ENCODE measurements around the gene TSKS. TPM values are rescaled to one million over a fixed set of nuclear protein-coding genes. Genes with fewer than 3 reads are reported as not detected.
A peak's percentile ranks its signal among the peaks of the same experiment; 100 is the strongest.

The TSKS gene
- total RNA-seq, 1 experiment from 2014 or later: 0.28 TPM

DNA sequence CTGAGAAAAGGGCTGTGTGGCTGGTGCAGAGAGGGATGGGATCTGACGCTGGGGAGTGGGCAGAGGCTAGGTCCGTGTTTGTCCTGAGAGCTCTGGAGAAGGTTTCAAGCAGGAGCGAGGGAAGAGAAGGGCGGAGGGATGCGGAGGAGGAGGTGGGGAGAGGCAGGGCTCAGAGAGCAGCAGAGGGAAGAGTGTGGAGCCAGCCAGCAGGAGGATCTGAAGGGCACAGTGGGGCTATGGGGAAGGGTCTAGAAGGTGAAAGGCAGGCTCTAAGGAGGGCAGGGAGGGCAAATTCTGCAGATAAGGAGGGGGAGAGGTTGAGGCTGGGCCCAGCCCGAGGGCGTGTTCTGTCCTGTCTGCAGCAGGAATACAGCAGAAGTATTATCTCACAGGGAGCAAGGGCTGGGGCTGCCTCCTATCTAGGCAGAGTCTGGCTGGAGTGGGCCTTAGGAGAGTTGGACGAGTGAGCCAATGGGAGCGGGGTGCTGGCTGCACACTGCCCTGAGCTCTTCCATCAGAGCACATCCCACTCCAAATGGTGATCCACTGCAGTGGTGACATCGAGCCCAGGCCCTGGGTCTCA is 9.8 kb upstream of the TSKS start:
- Histone ChIP-seq H3K18ac (ENCODE audit: insufficient read length, low read depth, low read length) (no peak overlapping the region), H3K4me1 (ENCODE audit: insufficient read depth, low read length) (no peaks in the 10 kb centered on the region), H2BK120ac (ENCODE audit: low read depth, low read length, poor library complexity, severe bottlenecking) (no peak overlapping the region), H2AK5ac (ENCODE audit: insufficient read length, low read length) (no peak overlapping the region), H3K27ac (ENCODE audit: insufficient read length, low read depth, low read length) (no peak overlapping the region), H4K5ac (ENCODE audit: insufficient read length, low read depth, low read length) (no peak overlapping the region), H3K27me3 (ENCODE audit: insufficient read depth, low read length) (no peaks in the 10 kb centered on the region), H4K8ac (replicated peaks; ENCODE audit: insufficient read length, low read depth, low read length) (no peak overlapping the region), H3K4me2 (ENCODE audit: insufficient read depth, insufficient read length, low read length) (no peak overlapping the region), H4K20me1 (ENCODE audit: control insufficient read depth, insufficient read depth, insufficient read length) (no peaks in the 10 kb centered on the region), H2BK5ac (ENCODE audit: insufficient read length, low read length) (no peak overlapping the region), H2AFZ (ENCODE audit: low read length) (no peak overlapping the region), H3K23ac (ENCODE audit: insufficient read length, low read depth, low read length) (no peak overlapping the region), H3K9ac (ENCODE audit: extremely low read depth, insufficient read length, low read length) (no peak overlapping the region), H3K56ac (ENCODE audit: insufficient read length, low read depth, low read length) (no peak overlapping the region), H3K9me3 (ENCODE audit: control insufficient read depth, low read depth, low read length) (no peaks in the 10 kb centered on the region), H3K14ac (ENCODE audit: insufficient read depth, low read length) (no peak overlapping the region), H3K4ac (ENCODE audit: low read depth, low read length) (no peak overlapping the region), H3K23me2 (ENCODE audit: insufficient read length, low read depth, low read length, poor library complexity, severe bottlenecking) (no peaks in the 10 kb centered on the region), H2BK12ac (ENCODE audit: insufficient read length, low read depth, low read length) (no peak overlapping the region), H2BK20ac (ENCODE audit: low read depth, low read length, poor library complexity, severe bottlenecking) (no peak overlapping the region), H3K79me2 (ENCODE audit: insufficient read depth, low read length) (peaks cover 6% of the 10 kb centered on the region; the same call in 1 of the 2 replicates), H3K79me1 (ENCODE audit: insufficient read depth, low read depth, low read length, poor library complexity, severe bottlenecking) (peaks cover 12% of the 10 kb centered on the region), H4K91ac (ENCODE audit: insufficient read length, low read depth, low read length) (no peak overlapping the region), H3T11ph (ENCODE audit: low read length) (no peak overlapping the region), H2BK15ac (ENCODE audit: low read depth, low read length) (no peak overlapping the region)
- Mint-ChIP-seq H3K27ac (peak overlapping the region; percentile 73 to 92 (median 92); a peak in 6 of 7 replicates), H3K36me3 (ENCODE audit: insufficient read depth in 1 of 3, low read depth in 3 of 3) (peaks cover 2 to 15% (median 13%) of the 10 kb centered on the region in 3 experiments), H3K4me3 (no peak overlapping the region), H3K9me3 (no peaks in the 10 kb centered on the region), H3K4me1 (peaks cover 9 to 11% of the 10 kb centered on the region in 2 experiments), H3K27me3 (ENCODE audit: low read depth) (no peaks in the 10 kb centered on the region)
- TF ChIP-seq, protein P1, sequence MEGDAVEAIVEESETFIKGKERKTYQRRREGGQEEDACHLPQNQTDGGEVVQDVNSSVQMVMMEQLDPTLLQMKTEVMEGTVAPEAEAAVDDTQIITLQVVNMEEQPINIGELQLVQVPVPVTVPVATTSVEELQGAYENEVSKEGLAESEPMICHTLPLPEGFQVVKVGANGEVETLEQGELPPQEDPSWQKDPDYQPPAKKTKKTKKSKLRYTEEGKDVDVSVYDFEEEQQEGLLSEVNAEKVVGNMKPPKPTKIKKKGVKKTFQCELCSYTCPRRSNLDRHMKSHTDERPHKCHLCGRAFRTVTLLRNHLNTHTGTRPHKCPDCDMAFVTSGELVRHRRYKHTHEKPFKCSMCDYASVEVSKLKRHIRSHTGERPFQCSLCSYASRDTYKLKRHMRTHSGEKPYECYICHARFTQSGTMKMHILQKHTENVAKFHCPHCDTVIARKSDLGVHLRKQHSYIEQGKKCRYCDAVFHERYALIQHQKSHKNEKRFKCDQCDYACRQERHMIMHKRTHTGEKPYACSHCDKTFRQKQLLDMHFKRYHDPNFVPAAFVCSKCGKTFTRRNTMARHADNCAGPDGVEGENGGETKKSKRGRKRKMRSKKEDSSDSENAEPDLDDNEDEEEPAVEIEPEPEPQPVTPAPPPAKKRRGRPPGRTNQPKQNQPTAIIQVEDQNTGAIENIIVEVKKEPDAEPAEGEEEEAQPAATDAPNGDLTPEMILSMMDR (conservative IDR thresholded peaks at IDR 0.05): no peak
- no CpG with 5 or more reads among the region's 10 CpGs for WGBS (ENCODE audit: extremely low coverage, insufficient read length, low lambda C conversion rate)
- DNase-seq: no peak

All from H9 (cell line).